CD4-positive, alpha-beta T cell treated with Interleukin-15 for 4 hours (primary cell): ENCODE measurements around the gene RGS6.
A peak's percentile ranks its signal among the peaks of the same experiment; 100 is the strongest.

Source experiments
- DNase-seq: peaks from one replicate; pipeline ENCODE4 v3.0.0-alpha.2; 2020; ENCODE audit warnings: low spot score

RGS6 gene

GRCh38 chr14:72527591-72527990 is 595.4 kb downstream of the RGS6 start:
- DNase-seq: no peak

- no peak for DNase-seq
Measured at GRCh38 chr14:72528059-72528862, 596.0 kb downstream of the RGS6 start.

- no peak for DNase-seq
Measured at GRCh38 chr14:72528863-72529175, 596.6 kb downstream of the RGS6 start.

GRCh38 chr14:72532686-72533454 is 600.6 kb downstream of the RGS6 start:
- DNase-seq: no peak

DNA sequence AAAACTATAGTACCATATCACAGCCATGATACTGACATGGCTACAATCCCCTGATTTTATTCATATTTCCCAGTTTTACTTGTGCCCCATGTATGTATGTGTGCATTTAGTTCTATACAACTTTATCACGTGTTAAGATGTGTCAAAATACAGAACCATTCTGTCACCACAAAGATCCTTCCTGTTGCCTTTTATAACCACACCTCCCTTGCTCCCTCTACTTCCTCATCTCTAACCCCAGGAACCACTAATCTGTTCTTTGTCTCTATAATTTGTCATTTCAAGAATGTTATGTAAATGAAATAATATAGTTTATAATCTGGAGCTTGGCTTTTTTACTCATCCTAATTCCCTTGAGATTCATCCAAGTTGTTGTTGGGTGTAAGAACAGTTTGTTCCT is 603.3 kb downstream of the RGS6 start:
- DNase-seq: peak; percentile 29

- DNase-seq: no peak
Measured at GRCh38 chr14:72538387-72538786, 606.2 kb downstream of the RGS6 start.

DNA sequence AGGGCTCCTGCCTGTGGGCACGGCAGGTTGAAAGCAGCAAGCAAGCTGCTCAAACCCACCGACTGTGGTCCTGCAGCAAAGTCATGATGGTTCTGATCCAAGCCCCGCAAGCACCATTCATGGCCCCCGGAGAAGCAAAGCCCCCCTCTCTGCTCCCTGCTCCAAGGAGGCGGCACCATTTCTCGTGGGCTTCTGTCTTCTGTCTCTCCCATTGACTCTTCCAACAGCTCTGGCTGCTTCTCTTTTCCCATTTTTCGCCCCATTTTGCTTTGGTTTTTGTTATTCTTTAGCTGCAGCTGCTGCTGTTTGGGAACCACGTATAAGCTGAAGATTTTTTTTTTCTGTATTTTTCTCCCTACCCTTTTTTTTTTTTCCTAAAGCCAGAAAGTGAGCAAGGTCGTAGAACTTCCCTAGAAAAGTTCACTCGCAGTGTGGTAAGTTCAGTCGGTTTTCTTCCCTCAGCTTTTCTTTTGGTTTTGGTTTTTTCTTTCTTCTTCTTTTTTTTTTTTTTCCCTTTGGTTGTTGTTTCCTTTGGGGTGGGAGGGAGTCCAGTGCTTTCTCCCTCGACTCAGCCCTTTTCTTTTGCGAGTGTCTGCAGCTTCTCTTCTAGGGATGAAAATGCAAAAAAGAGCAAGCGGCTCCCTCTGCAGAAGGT is 607.6 kb downstream of the RGS6 start:
- DNase-seq: no peak

DNA sequence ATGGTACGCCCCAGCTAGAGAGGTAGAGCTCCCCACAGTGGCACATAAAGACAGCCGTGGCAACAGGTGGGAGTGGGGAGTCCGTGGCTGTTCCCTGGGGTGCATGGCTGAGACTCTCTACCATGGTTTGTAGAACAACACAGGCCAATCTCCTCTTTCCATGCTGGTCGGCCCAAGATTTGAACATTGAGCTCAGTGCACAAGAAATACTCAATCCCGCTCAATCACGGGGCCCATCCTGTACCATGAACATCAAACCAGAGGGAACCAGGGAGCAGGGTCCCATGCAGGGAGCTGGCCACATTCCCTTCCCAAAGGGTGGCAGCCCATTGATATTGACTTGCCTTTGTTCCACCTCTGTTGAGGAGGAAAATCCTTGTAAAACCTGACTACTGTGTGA is 608.6 kb downstream of the RGS6 start:
- no peak for DNase-seq

GRCh38 chr14:72541546-72541945 is 609.3 kb downstream of the RGS6 start:
- DNase-seq: no peak

DNA sequence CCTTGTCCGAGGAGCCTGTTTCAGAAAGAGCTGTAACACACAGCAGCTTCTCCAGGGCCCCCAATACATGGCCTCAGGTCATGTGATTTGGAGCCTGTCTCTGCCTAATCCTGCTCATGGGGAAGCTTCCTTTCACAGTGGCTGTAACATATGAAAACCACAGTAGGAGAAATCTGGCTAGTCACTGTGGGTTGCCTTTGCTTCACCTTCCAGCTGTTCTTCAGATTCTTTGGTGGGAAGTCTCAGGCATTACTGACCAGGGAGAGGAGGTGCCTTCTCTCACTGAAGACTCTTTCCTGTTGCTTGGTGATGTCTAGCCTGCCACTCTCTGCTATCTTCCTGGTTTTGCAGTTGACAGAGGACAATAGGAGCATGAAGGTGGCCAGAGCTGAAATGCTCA is 611.1 kb downstream of the RGS6 start:
- no peak for DNase-seq

DNA sequence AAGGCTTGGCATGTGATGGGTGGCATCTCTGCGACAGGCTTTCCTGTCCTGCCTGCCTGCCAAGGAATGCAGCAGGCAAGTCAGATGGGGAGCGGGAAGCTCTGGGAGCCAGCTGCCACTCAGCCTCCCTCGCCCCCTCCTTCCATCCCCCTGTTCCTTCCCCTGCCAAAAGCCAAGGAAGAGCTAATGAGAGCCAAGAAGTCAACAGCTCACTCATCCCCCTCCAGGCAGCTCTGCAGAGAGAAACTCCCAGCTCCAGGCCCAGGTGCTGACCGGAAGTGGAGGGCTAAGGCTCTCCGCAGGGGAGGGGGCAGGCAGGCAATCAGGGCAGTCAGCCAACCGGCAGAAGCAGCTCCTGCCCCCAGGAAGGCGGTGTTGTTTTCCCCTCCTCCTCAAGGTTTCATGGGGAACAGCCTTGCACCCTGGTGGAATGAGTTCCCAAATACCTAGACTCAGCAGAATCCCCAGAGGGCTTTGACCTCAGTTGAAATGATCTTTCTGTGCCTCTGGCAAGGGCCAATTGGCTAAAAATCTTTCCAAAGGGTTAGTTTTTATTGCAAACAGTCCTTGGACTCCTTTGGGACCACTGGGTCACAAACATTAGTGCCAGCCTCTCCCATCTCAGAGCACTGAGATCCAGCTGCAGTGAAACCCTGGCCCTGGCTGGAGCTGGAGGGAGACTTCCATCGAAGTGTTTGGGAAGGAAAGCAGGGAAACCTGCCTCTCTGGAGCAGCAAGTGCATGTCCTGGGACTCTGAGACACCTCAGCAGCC is 612.6 kb downstream of the RGS6 start:
- DNase-seq: no peak

DNA sequence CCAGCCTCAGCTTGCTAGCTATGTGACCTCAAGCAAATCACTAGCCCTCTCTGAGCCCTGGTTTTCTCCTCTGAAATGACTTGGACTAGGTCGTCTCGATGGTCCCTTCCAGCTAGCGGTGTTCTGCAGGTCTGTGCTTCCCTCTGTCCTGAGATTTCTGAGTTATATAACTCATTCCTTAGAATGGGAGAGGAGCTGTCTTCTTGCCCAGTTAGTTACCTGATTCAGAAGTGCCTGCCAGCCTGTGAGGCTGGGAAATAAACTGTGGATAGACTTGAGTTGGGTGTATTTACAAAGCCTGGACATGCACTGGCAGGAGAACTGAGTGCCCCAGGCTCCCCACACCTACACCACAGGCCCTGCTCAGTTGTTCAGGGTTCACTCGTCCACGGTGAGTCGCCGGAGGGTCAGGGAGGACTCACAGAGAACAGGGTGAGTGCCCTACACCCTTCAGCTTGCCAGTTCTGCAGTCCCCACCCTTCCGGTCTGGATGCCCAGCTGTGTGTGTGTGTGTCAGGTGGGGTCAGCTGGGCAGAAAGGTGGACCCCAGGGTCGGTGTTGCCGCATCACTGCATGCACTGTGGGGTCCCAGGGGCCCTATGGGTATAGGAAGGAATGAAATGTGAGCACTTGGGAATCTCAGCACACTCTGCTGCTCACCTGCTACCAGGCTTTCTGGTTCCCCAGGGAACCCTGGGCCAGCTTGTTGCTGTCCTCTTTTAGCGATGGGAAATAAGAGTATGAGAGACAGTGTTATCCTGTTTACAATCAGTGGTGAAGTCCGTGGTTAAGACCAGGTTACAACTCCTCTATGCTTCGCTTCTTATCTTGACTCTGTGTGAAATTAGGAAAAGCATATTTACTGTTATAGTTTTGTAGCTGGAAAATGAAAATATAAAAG is 613.4 kb downstream of the RGS6 start:
- no peak for DNase-seq

DNA sequence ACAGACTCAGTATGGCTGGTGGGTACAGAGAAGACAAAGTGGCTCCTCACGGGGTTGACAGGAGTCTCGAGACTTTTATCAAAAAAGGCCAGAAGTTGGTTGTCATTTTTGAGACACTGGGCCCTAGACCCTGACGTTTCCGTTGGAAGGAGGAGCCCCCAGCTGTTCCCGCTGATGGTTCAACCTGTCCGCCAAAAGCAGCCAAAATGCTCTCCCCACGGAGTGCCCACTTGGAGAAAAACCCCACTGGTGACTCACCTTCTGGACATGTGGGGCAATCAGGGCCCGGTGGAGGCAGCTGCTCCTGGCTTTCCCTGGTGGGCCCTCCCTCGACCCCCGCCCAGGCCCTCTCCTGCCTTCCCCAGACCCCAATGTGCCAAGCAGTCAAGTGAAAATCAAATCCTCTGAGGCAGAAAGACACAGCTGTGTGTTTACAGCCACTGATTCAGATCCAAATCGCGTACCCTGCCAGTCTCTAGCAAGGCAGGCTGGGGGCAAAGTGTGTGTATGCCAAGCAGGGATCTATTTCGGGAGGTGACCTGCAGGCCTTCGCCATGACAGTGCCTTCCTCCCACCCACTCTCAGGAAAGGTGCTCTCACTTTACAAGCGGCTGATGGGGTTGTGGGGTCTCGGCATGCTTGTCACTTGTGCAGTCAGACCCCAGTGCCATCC is 614.3 kb downstream of the RGS6 start:
- no peak for DNase-seq

GRCh38 chr14:72547999-72548398 is 615.8 kb downstream of the RGS6 start:
- no peak for DNase-seq

- DNase-seq: no peak
Measured at GRCh38 chr14:72549026-72549425, 616.8 kb downstream of the RGS6 start.

DNA sequence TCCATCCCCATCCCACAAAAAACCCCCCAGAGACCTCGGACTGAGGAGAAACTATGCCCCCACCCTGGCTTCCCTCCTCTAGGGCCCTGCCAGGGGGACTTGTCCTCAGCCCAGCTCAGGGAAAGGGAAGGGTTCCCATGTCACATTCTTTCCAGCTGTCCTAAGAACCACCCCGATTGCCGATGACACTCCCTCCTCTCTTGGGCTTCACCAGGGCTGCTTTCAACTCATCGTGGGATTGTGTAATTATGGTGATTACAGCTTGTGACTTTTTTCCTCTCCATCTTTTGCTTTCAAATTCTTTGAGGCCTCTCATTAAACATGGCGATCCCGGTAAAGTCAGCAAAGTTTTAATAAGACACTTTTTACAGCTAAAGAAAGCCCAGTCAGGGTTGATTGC is 617.6 kb downstream of the RGS6 start:
- no peak for DNase-seq

DNA sequence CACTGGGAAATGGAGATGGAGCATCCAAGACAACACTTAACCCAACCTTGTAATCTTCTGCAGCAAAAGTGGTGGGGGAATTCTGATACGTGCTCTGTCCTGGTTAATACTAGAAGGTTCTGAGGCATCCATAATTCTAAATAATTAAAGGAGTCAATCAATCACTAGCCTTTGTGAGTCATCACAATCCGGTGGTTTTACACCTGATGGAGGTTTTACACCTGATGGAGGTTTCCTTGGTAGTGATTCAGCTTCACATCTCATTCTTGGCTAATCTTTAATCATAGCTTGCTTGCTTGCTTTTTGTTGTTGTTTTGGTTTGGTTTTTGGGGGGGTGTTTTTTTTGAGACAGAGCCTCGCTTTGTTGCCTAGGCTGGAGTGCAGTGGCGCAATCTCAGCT is 618.3 kb downstream of the RGS6 start:
- DNase-seq: no peak

DNA sequence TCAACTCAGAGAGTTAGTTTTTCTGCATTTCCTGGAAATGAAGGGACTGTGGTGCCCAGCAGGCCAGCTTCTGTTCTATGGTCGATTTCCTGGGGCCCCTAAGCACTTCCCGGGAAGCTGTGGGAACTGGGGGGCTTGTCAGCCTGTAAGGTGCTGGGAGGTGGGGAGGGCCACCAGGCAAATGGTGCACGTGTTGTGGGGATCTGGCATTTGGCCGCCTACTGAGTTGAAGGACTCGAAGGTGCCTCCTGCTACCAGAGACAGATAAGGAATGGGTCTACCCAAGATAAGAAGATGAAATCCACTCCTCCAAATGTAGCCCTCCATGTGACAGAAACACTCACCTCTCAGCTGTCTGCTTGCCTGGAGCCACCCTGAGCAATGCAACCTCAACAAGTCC is 620.0 kb downstream of the RGS6 start:
- DNase-seq: no peak

DNA sequence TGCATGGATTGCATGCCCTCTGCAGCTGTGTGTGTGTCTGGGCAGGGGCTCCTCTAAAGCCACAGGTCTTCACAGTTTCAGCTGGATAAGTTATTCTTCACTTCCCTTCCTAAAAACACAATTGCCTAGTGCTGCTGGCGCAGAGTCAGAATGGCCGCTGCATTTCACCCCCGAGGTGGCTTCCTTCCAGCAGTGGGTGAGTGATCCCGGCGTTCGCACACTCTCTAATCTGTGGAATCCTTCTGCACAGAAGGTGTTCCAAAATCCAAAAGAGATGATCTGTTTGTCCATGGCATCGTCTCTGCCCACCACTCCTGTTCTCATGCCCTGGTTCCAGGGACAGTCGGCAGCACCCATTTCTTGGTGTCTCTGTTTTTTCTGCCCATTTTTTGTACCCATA is 620.9 kb downstream of the RGS6 start:
- no peak for DNase-seq

DNA sequence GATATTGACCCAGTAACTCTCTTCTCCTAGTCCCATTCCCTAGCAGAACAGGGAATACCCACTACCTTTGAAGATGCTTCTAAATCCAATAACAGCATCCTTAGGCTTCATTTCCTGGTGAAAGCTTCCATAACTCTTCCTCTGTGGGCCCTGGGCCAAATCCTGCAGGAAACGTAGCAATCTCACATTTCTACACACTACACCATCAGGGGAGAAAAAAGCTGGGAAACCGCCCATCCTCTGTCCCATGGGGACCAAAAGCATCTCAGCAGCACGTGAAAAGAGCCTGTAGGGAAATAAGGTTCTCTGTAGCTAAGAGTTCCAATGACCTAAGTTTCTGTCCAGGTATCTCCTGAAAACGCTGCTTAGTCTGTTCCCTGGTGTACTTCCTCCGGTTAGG is 621.4 kb downstream of the RGS6 start:
- DNase-seq: no peak

DNA sequence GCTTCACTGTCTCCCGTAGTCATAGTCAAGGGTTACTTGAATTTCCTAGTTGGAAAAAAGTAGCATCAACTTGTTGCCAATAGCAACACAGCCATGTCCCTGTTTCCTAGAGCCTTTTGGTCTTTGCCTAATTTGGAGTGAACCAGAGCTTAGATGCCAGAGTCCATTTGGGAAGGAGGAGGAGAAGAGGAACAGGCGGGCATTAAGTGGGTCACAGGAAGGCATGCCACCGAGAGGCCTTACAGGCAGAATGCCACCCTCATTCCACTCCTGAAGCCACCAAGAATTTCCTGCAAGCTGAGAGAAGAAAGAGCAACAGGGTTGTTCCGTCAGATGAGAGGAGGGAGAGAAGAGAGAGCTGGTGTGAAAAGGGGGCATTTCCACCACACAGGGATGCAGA is 622.2 kb downstream of the RGS6 start:
- no peak for DNase-seq
